Body of pancreas (tissue), 4 donors: ENCODE measurements around the gene CHCHD3.

Experiments
- CTCF ChIP-seq, 7 experiments: fragments of 450-650 bp in 4 of 7; fragments of 200-600 bp in 3 of 7; sonication (generic) in 3 of 7; IDR thresholded peaks; one replicate each; pipeline ENCODE4 v1.5.1; 2016 to 2019; ENCODE audit warnings: antibody characterized with exemption in 7 of 7
- POLR2A ChIP-seq, 3 donors: fragments of 450-650 bp; IDR thresholded peaks; one replicate each; pipeline ENCODE4 v1.6.1; 2016; ENCODE audit warnings: antibody characterized with exemption in 3 of 3, mild to moderate bottlenecking in 2 of 3

- TF ChIP-seq CTCF (IDR thresholded peaks at IDR 0.05) (no peak), POLR2A (IDR thresholded peaks at IDR 0.05) (no peak)
These were observed 13.3 kb upstream of the CHCHD3 start for GRCh38 chr7:133095119-133095671.
